ENCODE results near the gene ANKRD2. TPM values are rescaled to one million over a fixed set of nuclear protein-coding genes. Genes with fewer than 3 reads are reported as not detected.
"Not testable (repeated sequence)": the region's sequence is repeated elsewhere in the genome, so short reads cannot be mapped to it uniquely, and the experiment has no call there.

ANKRD2 gene
- total RNA-seq, 1 experiment from 2014 or later: not detected

GRCh38 chr10:97546456-97547270 is 25.9 kb upstream of the ANKRD2 start:
- no peak for DNase-seq (ENCODE audit: low spot score)

GRCh38 chr10:97547271-97547600 is 25.3 kb upstream of the ANKRD2 start:
- DNase-seq (ENCODE audit: low spot score): no peak

GRCh38 chr10:97547962-97548361 is 24.6 kb upstream of the ANKRD2 start:
- DNase-seq (ENCODE audit: low spot score): no peak

GRCh38 chr10:97548828-97549455 is 23.6 kb upstream of the ANKRD2 start:
- DNase-seq (ENCODE audit: low spot score): no peak

GRCh38 chr10:97549587-97550322 is 22.8 kb upstream of the ANKRD2 start:
- no peak for DNase-seq (ENCODE audit: low spot score)

- DNase-seq (ENCODE audit: low spot score): no peak
Observed at GRCh38 chr10:97550336-97551149, 22.0 kb upstream of the ANKRD2 start.

GRCh38 chr10:97551271-97551670 is 21.3 kb upstream of the ANKRD2 start:
- no peak for DNase-seq (ENCODE audit: low spot score)

GRCh38 chr10:97553575-97554031 is 19.0 kb upstream of the ANKRD2 start:
- DNase-seq (ENCODE audit: low spot score): peak; percentile 82

GRCh38 chr10:97554336-97554735 is 18.2 kb upstream of the ANKRD2 start:
- not testable (repeated sequence) for DNase-seq (ENCODE audit: low spot score)

GRCh38 chr10:97555541-97555940 is 17.0 kb upstream of the ANKRD2 start:
- DNase-seq (ENCODE audit: low spot score): not testable (repeated sequence)

- DNase-seq (ENCODE audit: low spot score): not testable (repeated sequence)
Observed at GRCh38 chr10:97560731-97561381, 11.7 kb upstream of the ANKRD2 start.

- not testable (repeated sequence) for DNase-seq (ENCODE audit: low spot score)
Observed at GRCh38 chr10:97561386-97562077, 11.0 kb upstream of the ANKRD2 start.

- not testable (repeated sequence) for DNase-seq (ENCODE audit: low spot score)
Observed at GRCh38 chr10:97562329-97562728, 10.2 kb upstream of the ANKRD2 start.

- DNase-seq (ENCODE audit: low spot score): no peak
Observed at GRCh38 chr10:97563337-97563736, 9.2 kb upstream of the ANKRD2 start.

GRCh38 chr10:97564776-97565175 is 7.8 kb upstream of the ANKRD2 start:
- no peak for DNase-seq (ENCODE audit: low spot score)

GRCh38 chr10:97566336-97566996 is 6.1 kb upstream of the ANKRD2 start:
- DNase-seq (ENCODE audit: low spot score): no peak

GRCh38 chr10:97567891-97568290 is 4.7 kb upstream of the ANKRD2 start:
- DNase-seq (ENCODE audit: low spot score): no peak

GRCh38 chr10:97570146-97570788 is 2.3 kb upstream of the ANKRD2 start:
- DNase-seq (ENCODE audit: low spot score): no peak

- DNase-seq (ENCODE audit: low spot score): no peak
Observed at GRCh38 chr10:97570789-97571471, 1.6 kb upstream of the ANKRD2 start.
